Astrocyte (in vitro differentiated cells and primary cell): Measurements from ENCODE around the gene MAPK10. TPM values are rescaled to one million over a fixed set of nuclear protein-coding genes. Genes with fewer than 3 reads are reported as not detected.
A peak's percentile ranks its signal among the peaks of the same experiment; 100 is the strongest.

Source experiments
- DNase-seq: peaks from one replicate; pipeline ENCODE4 v3.0.0-alpha.2; 2010; ENCODE audit warnings: low read depth
- FAIRE-seq: peaks from 2 replicates; lab custom pipeline; 2011; peaks lifted over from hg19 to GRCh38; lab: Jason Lieb, UNC
- H2AFZ ChIP-seq: 2 replicates; pipeline ENCODE4 v1.6.0; 2012; ENCODE audit warnings: low read depth, low read length, inconsistent platforms
- H3K27ac ChIP-seq: 2 replicates; pipeline ENCODE4 v1.5.1; 2011; ENCODE audit warnings: low read depth, low read length, inconsistent platforms
- H3K27me3 ChIP-seq: 2 replicates; pipeline ENCODE4 v1.6.0; 2011; ENCODE audit warnings: low read length, inconsistent platforms; ENCODE audit not compliant: insufficient read depth
- H3K36me3 ChIP-seq: 2 replicates; pipeline ENCODE4 v1.5.1; 2011; ENCODE audit warnings: low read length, inconsistent platforms; ENCODE audit not compliant: insufficient read depth
- H3K4me1 ChIP-seq: 2 replicates; pipeline ENCODE4 v1.5.1; 2011; ENCODE audit warnings: low read length, inconsistent platforms; ENCODE audit not compliant: insufficient read depth
- H3K4me2 ChIP-seq: 2 replicates; pipeline ENCODE4 v1.6.0; 2012; ENCODE audit warnings: low read length, inconsistent platforms
- H3K4me3 ChIP-seq: 2 replicates; pipeline ENCODE4 v1.5.1; 2011; ENCODE audit warnings: low read depth, mild to moderate bottlenecking, low read length, inconsistent platforms; ENCODE audit not compliant: insufficient read depth
- H3K79me2 ChIP-seq: 2 replicates; pipeline ENCODE4 v1.6.0; 2012; ENCODE audit warnings: mild to moderate bottlenecking, low read length, inconsistent platforms; ENCODE audit not compliant: insufficient read depth
- H3K9ac ChIP-seq: 2 replicates; pipeline ENCODE4 v1.6.0; 2012; ENCODE audit warnings: mild to moderate bottlenecking, low read length, inconsistent platforms
- H3K9me3 ChIP-seq: 2 replicates; pipeline ENCODE4 v1.5.1; 2012; ENCODE audit warnings: low read depth, mild to moderate bottlenecking, low read length, inconsistent platforms; ENCODE audit not compliant: insufficient read depth
- H4K20me1 ChIP-seq: 2 replicates; pipeline ENCODE4 v1.6.0; 2012; ENCODE audit warnings: low read length, inconsistent platforms; ENCODE audit not compliant: insufficient read depth
- H3K27ac Mint-ChIP-seq: one replicate; pipeline ENCODE4 v1.8.0; 2021; ENCODE audit warnings: mild to moderate bottlenecking, mixed read lengths; ENCODE audit not compliant: unreplicated experiment
- H3K27me3 Mint-ChIP-seq: one replicate; pipeline ENCODE4 v1.8.0; 2021; ENCODE audit warnings: low read depth, mixed read lengths; ENCODE audit not compliant: unreplicated experiment
- H3K36me3 Mint-ChIP-seq: one replicate; pipeline ENCODE4 v1.8.0; 2021; ENCODE audit warnings: low read depth, mixed read lengths; ENCODE audit not compliant: unreplicated experiment
- H3K4me1 Mint-ChIP-seq: one replicate; pipeline ENCODE4 v1.8.0; 2021; ENCODE audit warnings: low read depth, mixed read lengths; ENCODE audit not compliant: unreplicated experiment
- H3K4me3 Mint-ChIP-seq: one replicate; pipeline ENCODE4 v1.8.0; 2021; ENCODE audit warnings: mild to moderate bottlenecking, moderate library complexity, mixed read lengths; ENCODE audit not compliant: unreplicated experiment
- H3K9me3 Mint-ChIP-seq: one replicate; pipeline ENCODE4 v1.8.0; 2021; ENCODE audit warnings: mild to moderate bottlenecking, mixed read lengths; ENCODE audit not compliant: unreplicated experiment
- EZH2 ChIP-seq: IDR thresholded peaks from 2 replicates; pipeline ENCODE4 v1.6.1; 2012; ENCODE audit warnings: mild to moderate bottlenecking, low read length, inconsistent platforms; ENCODE audit not compliant: insufficient read depth
- total RNA-seq: library from RNA; stranded (reverse); gene quantifications from 2 replicates; pipeline ENCODE4 v1.2.1, GENCODE V29; 2021
- TF ChIP-seq, protein P1 (sequence below): IDR thresholded peaks from 2 replicates; pipeline ENCODE4 v1.5.1; 2011; ENCODE audit warnings: low read depth, mild to moderate bottlenecking, inconsistent platforms, low read length, moderate library complexity; ENCODE audit not compliant: insufficient read depth

The MAPK10 gene
- total RNA-seq, 1 donor from 2014 or later = 7.5 TPM

DNA sequence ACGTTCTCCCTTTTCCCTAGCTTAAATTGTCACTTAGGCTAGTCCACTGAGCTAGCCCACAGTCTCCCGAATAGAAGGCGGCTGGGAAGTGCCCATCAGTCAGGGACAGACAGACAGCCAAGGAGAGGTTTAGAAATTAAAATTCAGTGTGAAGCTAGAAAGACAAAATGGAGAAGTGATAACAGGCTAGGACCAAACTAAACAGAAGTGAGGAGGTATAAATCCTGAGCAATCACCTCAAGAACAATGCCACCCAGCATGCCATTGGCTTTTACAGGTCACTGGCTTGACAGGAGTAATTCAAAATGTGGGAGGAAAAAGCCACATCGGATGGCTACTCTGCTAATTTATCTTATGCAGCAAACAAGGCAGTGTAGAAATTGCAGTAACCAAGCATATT lies 138.9 kb downstream of the MAPK10 start:
- no peak overlapping the region for H3K4me3 Mint-ChIP-seq
- TF ChIP-seq, protein P1, sequence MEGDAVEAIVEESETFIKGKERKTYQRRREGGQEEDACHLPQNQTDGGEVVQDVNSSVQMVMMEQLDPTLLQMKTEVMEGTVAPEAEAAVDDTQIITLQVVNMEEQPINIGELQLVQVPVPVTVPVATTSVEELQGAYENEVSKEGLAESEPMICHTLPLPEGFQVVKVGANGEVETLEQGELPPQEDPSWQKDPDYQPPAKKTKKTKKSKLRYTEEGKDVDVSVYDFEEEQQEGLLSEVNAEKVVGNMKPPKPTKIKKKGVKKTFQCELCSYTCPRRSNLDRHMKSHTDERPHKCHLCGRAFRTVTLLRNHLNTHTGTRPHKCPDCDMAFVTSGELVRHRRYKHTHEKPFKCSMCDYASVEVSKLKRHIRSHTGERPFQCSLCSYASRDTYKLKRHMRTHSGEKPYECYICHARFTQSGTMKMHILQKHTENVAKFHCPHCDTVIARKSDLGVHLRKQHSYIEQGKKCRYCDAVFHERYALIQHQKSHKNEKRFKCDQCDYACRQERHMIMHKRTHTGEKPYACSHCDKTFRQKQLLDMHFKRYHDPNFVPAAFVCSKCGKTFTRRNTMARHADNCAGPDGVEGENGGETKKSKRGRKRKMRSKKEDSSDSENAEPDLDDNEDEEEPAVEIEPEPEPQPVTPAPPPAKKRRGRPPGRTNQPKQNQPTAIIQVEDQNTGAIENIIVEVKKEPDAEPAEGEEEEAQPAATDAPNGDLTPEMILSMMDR = no peak
- no peak for TF ChIP-seq EZH2

DNA sequence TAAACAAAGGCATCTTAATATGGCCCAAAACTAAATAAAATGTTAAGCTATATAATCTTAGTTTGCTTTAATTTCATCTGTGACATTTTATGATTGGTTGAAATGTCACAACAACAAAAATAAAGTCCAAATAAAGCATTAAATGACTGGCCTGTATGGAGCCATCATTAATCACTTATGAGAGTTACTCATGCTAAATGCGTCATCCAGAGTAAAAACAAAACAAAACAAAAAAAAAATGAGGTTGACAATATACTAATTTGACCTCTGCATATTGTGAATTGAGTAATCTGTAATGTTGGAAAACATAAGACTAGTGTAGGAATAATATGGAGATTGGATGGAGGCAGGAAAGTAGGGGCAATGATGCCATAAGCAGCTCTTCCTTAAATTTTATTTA lies 139.7 kb downstream of the MAPK10 start:
- H3K4me3 Mint-ChIP-seq = no peak overlapping the region
- H3K36me3 Mint-ChIP-seq = no peaks in the 10 kb centered on the region
- Histone ChIP-seq H3K9me3 (no peaks in the 10 kb centered on the region), H4K20me1 (no peaks in the 10 kb centered on the region), H3K4me1 (no peaks in the 10 kb centered on the region), H3K79me2 (no peaks in the 10 kb centered on the region), H2AFZ (no peak overlapping the region), H3K4me3 (no peak overlapping the region), H3K27me3 (no peaks in the 10 kb centered on the region), H3K27ac (no peak overlapping the region), H3K9ac (no peak overlapping the region), H3K36me3 (no peaks in the 10 kb centered on the region), H3K4me2 (no peak overlapping the region)
- H3K4me1 Mint-ChIP-seq = no peaks in the 10 kb centered on the region
- H3K9me3 Mint-ChIP-seq = peaks cover 5% of the 10 kb centered on the region
- no peak overlapping the region for H3K27ac Mint-ChIP-seq
- no peak for TF ChIP-seq EZH2
- TF ChIP-seq, protein P1 = no peak
- FAIRE-seq (no peak), DNase-seq (peak; percentile 56)
- no peaks in the 10 kb centered on the region for H3K27me3 Mint-ChIP-seq

More for the DNA sequence above, 138.9 kb downstream of the MAPK10 start:
- Histone ChIP-seq H3K36me3 (no peaks in the 10 kb centered on the region), H3K79me2 (no peaks in the 10 kb centered on the region), H3K4me2 (no peak overlapping the region), H3K9me3 (no peaks in the 10 kb centered on the region), H4K20me1 (no peaks in the 10 kb centered on the region), H3K4me1 (no peaks in the 10 kb centered on the region), H3K4me3 (no peak overlapping the region), H2AFZ (no peak overlapping the region), H3K27me3 (no peaks in the 10 kb centered on the region), H3K9ac (no peak overlapping the region), H3K27ac (no peak overlapping the region)
- Mint-ChIP-seq H3K27ac (no peak overlapping the region), H3K36me3 (no peaks in the 10 kb centered on the region), H3K27me3 (no peaks in the 10 kb centered on the region), H3K4me1 (no peaks in the 10 kb centered on the region), H3K9me3 (peaks cover 5% of the 10 kb centered on the region)
- DNase-seq = peak; percentile 55
- FAIRE-seq = no peak

- no peak overlapping the region for H3K27ac Mint-ChIP-seq
- H3K27ac ChIP-seq = peak overlapping the region; percentile 9
- peaks cover 8% of the 10 kb centered on the region for H3K9me3 Mint-ChIP-seq
- no peaks in the 10 kb centered on the region for H3K27me3 ChIP-seq
- no peaks in the 10 kb centered on the region for H3K79me2 ChIP-seq
- H3K9ac ChIP-seq = no peak overlapping the region
- peak; percentile 69 for DNase-seq
- H3K27me3 Mint-ChIP-seq = no peaks in the 10 kb centered on the region
- TF ChIP-seq EZH2 = no peak
- TF ChIP-seq, protein P1 = no peak
- no peaks in the 10 kb centered on the region for H3K4me1 ChIP-seq
- H3K36me3 ChIP-seq = no peaks in the 10 kb centered on the region
- H4K20me1 ChIP-seq = no peaks in the 10 kb centered on the region
- H3K4me3 Mint-ChIP-seq = no peak overlapping the region
- no peaks in the 10 kb centered on the region for H3K36me3 Mint-ChIP-seq
- no peaks in the 10 kb centered on the region for H3K9me3 ChIP-seq
- FAIRE-seq = peak; percentile 17
- no peak overlapping the region for H3K4me3 ChIP-seq
- peak overlapping the region; percentile 23 for H2AFZ ChIP-seq
- H3K4me2 ChIP-seq = peak overlapping the region; percentile 58
- H3K4me1 Mint-ChIP-seq = no peaks in the 10 kb centered on the region
Measured at GRCh38 chr4:86218746-86219473, 140.9 kb downstream of the MAPK10 start.
